Stimulated activated CD8-positive, alpha-beta memory T cell treated with anti-CD3 and anti-CD28 coated beads, Interleukin-12 subunit alpha, Interleukin-12 subunit beta, amount 100 ng/mL, for 24 hours (primary cell): ENCODE data around the gene TNPO1.
"Not testable (repeated sequence)": the region's sequence is repeated elsewhere in the genome, so short reads cannot be mapped to it uniquely, and the experiment has no call there.

Experiments
- DNase-seq: peaks from one replicate; pipeline ENCODE4 v3.0.0-alpha.2; 2020; ENCODE audit errors: extremely low read depth

Gene TNPO1

GRCh38 chr5:72934953-72935725, 118.7 kb downstream of the TNPO1 start:
- DNase-seq, result not testable (repeated sequence)

DNA sequence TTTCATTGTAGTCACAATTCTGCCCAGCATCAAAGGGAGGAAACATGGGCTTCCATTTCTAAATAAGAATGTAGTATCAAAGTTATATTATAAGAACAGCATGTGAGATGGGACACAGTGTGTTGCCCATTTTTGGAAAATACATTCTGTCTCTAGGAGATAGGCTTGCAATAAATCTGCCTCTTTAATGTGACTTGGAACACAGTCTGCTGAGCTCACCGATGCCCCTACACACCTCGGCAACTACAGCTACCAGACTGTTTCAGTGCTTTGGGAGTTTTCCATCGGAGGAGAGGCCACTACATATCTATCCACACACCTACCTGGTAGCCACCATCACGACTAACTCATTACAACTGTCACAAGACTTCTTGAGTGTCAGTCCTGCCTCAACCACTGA, 120.4 kb downstream of the TNPO1 start:
- DNase-seq, result no peak

GRCh38 chr5:72937517-72938061, 121.1 kb downstream of the TNPO1 start:
- no peak for DNase-seq

GRCh38 chr5:72938206-72938605, 121.7 kb downstream of the TNPO1 start:
- DNase-seq, result no peak

- no peak for DNase-seq
Observed at GRCh38 chr5:72940082-72940481, 123.6 kb downstream of the TNPO1 start.

GRCh38 chr5:72943307-72943706, 126.8 kb downstream of the TNPO1 start:
- DNase-seq, result no peak

DNA sequence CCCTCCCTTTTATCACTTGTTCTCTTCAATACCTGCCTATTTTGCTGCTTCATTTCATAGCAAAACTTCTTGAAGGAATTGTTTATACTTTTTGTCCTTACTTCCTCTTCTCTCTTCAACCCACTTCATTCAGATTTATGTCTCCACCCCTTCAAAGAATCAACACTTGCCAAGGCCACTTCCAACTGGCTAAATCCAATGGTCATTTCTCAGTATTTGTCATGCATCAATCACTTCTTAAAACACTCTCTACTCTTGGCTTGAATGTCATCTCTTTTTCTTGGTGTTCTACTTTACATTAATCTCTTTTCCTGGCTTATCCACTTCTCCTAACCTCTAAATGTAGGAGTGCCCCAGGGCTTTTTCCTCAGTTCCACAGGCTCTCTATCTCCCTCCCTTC, 131.0 kb downstream of the TNPO1 start:
- no peak for DNase-seq

GRCh38 chr5:72949481-72949880, 133.0 kb downstream of the TNPO1 start:
- no peak for DNase-seq

DNA sequence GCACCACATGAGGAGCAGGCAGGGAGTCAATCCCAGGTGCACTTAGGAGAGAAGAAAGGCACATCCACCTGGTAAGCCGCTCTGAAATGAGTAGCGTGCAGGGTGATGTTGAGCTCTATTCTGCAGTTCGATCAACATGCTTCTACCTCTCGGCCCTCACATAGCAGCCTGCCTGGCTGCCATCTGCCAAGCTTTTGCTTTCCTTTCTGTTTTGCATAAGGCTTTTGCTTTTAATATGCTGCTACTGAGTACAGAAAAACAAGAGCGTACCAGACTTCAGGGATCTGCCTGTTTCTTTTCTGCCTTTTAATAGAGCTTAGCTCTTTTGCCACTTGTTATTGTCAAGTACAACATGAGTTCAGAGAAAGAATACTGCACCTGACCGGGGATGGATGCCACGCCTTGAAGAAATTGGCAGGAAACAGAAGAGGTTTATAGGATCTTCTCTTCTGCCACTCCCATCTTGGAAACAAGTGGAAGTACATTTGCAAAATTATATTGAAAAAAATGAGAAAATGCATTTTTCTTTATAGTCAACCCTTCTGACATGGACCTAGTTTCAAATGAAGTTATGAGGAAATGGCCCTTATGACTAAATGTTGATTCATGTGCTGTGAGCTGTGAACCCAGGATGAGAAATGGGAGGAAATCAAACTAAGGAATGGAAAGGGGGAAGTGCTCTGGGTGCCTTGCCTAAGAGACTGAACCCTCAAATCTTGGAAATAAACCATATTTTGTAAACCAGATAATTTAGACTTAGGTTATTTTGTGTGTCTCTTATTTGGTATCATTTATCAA, 135.4 kb downstream of the TNPO1 start:
- DNase-seq, result no peak

DNA sequence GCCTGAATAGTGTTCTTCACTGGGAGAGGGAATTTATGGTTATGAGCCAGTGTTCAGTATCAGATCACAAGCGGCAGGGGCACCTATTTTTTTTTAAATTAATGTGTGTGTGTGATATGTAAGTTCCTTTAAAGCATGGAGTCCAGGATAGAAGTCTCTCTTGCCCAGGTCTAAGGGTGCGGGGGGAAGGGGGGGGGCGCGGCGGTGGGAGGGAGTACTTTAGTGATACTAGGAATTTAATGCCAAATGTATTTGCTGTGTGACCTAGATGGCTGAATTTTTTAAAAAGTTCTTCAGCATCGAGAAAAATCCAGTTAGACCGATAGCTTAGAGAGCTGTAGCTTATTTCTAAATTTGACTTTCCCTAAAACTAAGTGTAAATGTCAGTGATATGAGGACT, 137.9 kb downstream of the TNPO1 start:
- DNase-seq, result no peak

DNA sequence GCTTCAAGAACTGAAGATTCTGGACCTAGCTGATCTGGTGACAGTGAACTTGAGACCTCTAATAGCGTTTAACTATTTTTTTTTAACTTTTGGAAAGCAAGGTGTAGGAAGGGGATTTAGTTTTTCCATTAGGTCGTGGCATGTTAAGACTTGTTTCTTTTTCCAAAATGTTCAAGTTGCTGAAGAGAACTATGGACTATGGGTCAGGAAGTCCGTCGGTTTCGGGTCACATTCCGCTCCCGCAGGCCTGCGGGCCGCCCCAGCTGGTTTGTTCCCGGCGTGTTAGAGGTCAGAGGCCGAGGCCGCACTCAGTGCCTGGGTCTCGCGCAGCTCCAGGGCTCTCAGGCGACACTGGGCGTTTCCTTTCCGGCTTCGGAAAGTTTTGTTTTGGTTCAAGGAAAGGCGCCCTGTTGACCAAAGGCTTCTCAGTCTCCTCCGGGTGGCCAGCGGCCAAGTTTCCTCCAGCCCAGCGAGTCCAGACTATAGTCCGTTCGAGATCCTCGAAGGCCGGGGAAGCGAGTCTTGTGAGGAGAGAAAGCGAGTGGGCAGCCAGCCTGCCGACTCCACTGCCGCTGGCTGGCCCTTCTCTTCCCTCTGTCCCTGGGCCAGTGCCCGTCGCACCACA, 138.8 kb downstream of the TNPO1 start:
- DNase-seq, result no peak

DNA sequence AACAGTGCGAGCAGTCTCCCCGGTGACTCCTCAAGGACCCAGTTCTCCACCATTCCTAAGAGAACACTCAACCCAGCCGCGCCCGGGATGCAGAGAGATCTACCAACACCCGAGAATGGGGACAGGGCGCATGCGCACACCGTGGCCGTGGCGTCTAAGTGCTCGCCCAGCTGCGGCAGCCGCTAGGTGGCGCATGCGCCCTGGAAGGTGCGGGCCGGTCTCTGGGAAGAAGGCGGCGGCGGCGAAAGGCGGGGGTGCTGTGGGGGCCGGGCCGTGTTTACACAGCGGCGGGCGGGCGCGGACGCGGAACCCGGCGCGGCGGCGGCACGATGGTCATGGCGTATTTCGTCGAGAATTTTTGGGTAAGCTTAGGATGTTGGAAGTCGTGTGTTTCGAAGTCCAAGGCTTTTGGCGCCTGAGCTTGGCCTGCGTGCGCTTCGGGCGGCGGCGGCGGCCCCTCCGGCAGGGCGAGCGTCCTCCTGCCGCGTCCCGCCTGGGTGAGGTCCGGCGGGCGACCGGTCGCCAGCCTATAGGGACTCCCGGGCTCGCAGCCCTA, 139.4 kb downstream of the TNPO1 start, which contains the start of gene FCHO2:
FCHO2 (plus strand) TSS at position 274 of the 556 bp plus-strand sequence; CDS start at position 330, 56 bp downstream.
- peak; percentile 94 for DNase-seq

DNA sequence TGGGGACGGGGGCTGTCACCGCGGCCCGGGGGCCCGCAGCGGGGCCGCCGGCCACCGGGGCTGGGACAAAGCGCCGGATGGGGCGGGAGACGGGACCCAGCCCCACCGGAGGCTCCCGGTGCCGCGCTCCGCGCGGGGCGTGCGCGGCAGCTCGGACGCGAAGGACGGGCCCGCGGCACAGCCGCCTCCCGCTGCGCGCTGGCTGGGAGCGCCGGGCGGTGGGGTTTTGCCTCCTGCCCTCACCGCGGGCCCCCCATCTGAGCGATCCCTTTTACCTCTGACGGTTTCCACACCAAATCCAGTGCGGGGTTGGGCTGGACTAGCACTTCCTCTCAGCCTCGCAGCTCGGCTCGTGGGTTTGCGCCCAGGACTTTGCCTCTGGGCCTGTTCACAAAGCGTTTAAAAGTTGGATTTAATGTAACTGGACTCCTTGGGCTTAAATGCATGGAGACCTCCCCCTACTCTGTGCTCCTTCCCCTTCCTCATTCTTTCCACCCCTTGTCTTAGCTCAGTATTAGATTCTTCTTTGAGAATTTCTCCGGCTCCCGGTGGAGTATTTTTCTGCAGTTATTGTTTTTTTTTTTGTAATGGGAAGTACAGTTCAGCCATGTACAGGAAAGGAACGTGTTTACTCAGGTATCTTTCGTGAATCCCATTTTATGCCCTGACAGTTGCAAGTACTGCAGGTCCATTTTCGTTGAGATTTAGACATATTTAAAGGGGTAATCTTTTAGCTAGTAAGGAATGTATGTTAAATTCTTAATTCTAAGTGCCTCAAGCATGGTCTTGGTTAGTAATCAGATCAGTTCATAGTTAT, 140.1 kb downstream of the TNPO1 start:
- DNase-seq, result peak; percentile 3

- no peak for DNase-seq
Observed at GRCh38 chr5:72957337-72957736, 140.9 kb downstream of the TNPO1 start.

GRCh38 chr5:72959257-72959656, 142.8 kb downstream of the TNPO1 start:
- DNase-seq, result no peak
